Transverse colon (tissue), 4 donors: ENCODE measurements around the gene CDYL. TPM values are rescaled to one million over a fixed set of nuclear protein-coding genes. Genes with fewer than 3 reads are reported as not detected.

ENCODE experiments used
- DNase-seq: peaks from one replicate; pipeline ENCODE4 v3.0.0-alpha.2; 2019
- H3K27ac ChIP-seq, 4 donors: fragments of 200-600 bp; sonication (generic); 2 replicates each; pipeline ENCODE4 v1.5.1; 2016 to 2018; ENCODE audit warnings: inconsistent platforms in 4 of 4
- H3K27me3 ChIP-seq: fragments of 200-600 bp; sonication (generic); 2 replicates; pipeline ENCODE4 v1.5.1; 2017; ENCODE audit warnings: inconsistent platforms
- H3K36me3 ChIP-seq, 4 donors: fragments of 200-600 bp; sonication (generic); 2 replicates each; pipeline ENCODE4 v1.5.1; 2017 to 2019; ENCODE audit warnings: inconsistent platforms in 4 of 4
- H3K4me1 ChIP-seq, 4 donors: fragments of 200-600 bp; sonication (generic); 2 replicates each; pipeline ENCODE4 v1.5.1; 2017 to 2020; ENCODE audit warnings: inconsistent platforms in 4 of 4
- H3K4me3 ChIP-seq, 4 donors: fragments of 200-600 bp; sonication (generic); 1 replicate in 1 of 4; 2 replicates in 3 of 4; pipeline versions ENCODE4 v1.5.1 to v1.6.1; 2017 to 2019; ENCODE audit warnings: inconsistent platforms in 4 of 4
- H3K9me3 ChIP-seq, 2 donors: fragments of 200-600 bp; sonication (generic); 2 replicates each; pipeline ENCODE4 v1.5.1; 2017 to 2019; ENCODE audit warnings: inconsistent platforms in 2 of 2
- CTCF ChIP-seq, 5 experiments: fragments of 200-600 bp in 3 of 5; fragments of 450-650 bp in 2 of 5; sonication (generic) in 3 of 5; IDR thresholded peaks; 1 replicate in 2 of 5; 2 replicates in 3 of 5; pipeline ENCODE4 v1.5.1; 2016 to 2017; ENCODE audit warnings: antibody characterized with exemption in 5 of 5, inconsistent platforms in 3 of 5, mild to moderate bottlenecking in 2 of 5, moderate library complexity in 1 of 5
- EP300 ChIP-seq: sonication (generic); formaldehyde crosslinking; IDR thresholded peaks from one replicate; pipeline ENCODE4 v1.6.1; 2017; ENCODE audit warnings: antibody characterized with exemption, low read depth
- POLR2A ChIP-seq: fragments of 450-650 bp; IDR thresholded peaks from one replicate; pipeline ENCODE4 v1.6.1; 2016; ENCODE audit warnings: antibody characterized with exemption, mild to moderate bottlenecking, moderate library complexity
- POLR2AphosphoS5 ChIP-seq, 3 donors: sonication (generic); formaldehyde crosslinking; IDR thresholded peaks; one replicate each; pipeline ENCODE4 v1.6.1; 2016; ENCODE audit warnings: antibody characterized with exemption in 3 of 3
- WGBS, 2 donors: methylation state at CpG; one replicate each; pipeline ENCODE4 v1.1.5; 2018; ENCODE audit warnings: low coverage in 1 of 2; 5-methylcytosine and 5-hydroxymethylcytosine counted together
- in situ Hi-C, 4 donors: fragments of 200-750 bp; cut with MboI; loops; one replicate each; pipeline versions ENCODE4 v1.15.0 to v1.15.1; 2017; ENCODE audit warnings: low sequenced_read_pairs in 3 of 4, low pct_ligation_motif_present in 1 of 4, low pct_unique_long_range_greater_than_20kb in 1 of 4
- intact Hi-C: fragments of 100-400 bp; cut with DNase I; formaldehyde crosslinking; loops from one replicate; pipeline ENCODE4 v1.15.1; 2023; ENCODE audit warnings: low total_unique reads
- total RNA-seq, 4 donors: library from RNA; depleted of rRNA; stranded (reverse); fragments of >200 nt; gene quantifications; one replicate each; pipeline ENCODE4 v1.1.0, GENCODE V29; 2016

Gene CDYL
- total RNA-seq, 4 donors from 2014 or later: 23.6 to 40.8 (median 30.0) TPM

- Histone ChIP-seq H3K4me1 (peaks cover 0 to 3% (median 0%) of the 10 kb centered on the region in 4 donors), H3K36me3 (no peaks in the 10 kb centered on the region), H3K4me3 (no peak overlapping the region), H3K9me3 (no peaks in the 10 kb centered on the region), H3K27ac (no peak overlapping the region), H3K27me3 (no peaks in the 10 kb centered on the region)
- no peak for DNase-seq
- in situ Hi-C loops (no loop called here), intact Hi-C loops (no loop called here)
- TF ChIP-seq POLR2AphosphoS5 (IDR thresholded peaks at IDR 0.05) (no peak), CTCF (IDR thresholded peaks at IDR 0.05) (no peak), POLR2A (no peak), EP300 (no peak)
- 84% methylated on average over 8 of the region's 8 CpGs; no CpG with 5 or more reads in 1 of the 2 donors for WGBS, 2 donors
Measured at GRCh38 chr6:4969609-4970285, 193.5 kb downstream of the CDYL start.

GRCh38 chr6:4970739-4971395 lies 194.7 kb downstream of the CDYL start:
- Histone ChIP-seq H3K4me3 (no peak overlapping the region), H3K9me3 (no peaks in the 10 kb centered on the region), H3K27ac (peak overlapping the region in 1 of 4 donors; percentile 34), H3K36me3 (no peaks in the 10 kb centered on the region), H3K4me1 (peaks cover 0 to 3% (median 0%) of the 10 kb centered on the region in 4 donors), H3K27me3 (no peaks in the 10 kb centered on the region)
- in situ Hi-C loops (no loop called here), intact Hi-C loops (no loop called here)
- 58 to 61% methylated on average over 6 to 9 of the region's 9 CpGs for WGBS, 2 donors
- no peak for DNase-seq
- TF ChIP-seq CTCF (IDR thresholded peaks at IDR 0.05) (no peak), EP300 (no peak), POLR2A (no peak), POLR2AphosphoS5 (IDR thresholded peaks at IDR 0.05) (no peak)

DNA sequence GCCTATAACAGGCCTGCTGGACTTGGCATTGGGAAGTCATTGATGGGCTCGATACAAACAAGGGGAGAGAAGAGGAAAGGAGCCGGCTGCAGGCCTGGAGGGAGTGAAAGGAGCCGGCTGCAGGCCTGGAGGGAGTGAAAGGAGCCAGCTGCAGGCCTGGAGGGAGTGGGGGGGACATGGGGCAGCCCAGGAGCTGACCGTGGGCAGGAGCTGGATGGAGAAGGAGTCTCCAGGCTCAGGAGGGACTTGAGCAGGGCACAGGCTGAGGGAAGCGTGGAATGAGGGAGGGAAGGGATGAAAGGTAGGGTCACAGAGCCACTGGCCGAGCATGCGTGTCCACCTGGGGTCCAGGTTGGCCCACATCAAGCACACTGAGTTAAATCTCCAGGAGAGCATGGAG lies 195.6 kb downstream of the CDYL start:
- DNase-seq: no peak
- Histone ChIP-seq H3K9me3 (no peaks in the 10 kb centered on the region), H3K27me3 (no peaks in the 10 kb centered on the region), H3K27ac (no peak overlapping the region), H3K4me3 (no peak overlapping the region), H3K36me3 (no peaks in the 10 kb centered on the region), H3K4me1 (peaks cover 0 to 3% (median 0%) of the 10 kb centered on the region in 4 donors)
- WGBS, 2 donors: 74% methylated on average over 7 of the region's 7 CpGs; no CpG with 5 or more reads in 1 of the 2 donors
- in situ Hi-C loops (no loop called here), intact Hi-C loops (no loop called here)
- no peak for TF ChIP-seq POLR2AphosphoS5 (IDR thresholded peaks at IDR 0.05)
- TF ChIP-seq CTCF (IDR thresholded peaks at IDR 0.05): no peak
- no peak for TF ChIP-seq POLR2A
- no peak for TF ChIP-seq EP300

GRCh38 chr6:4972438-4972837 lies 196.2 kb downstream of the CDYL start:
- WGBS, 2 donors: 79 to 81% methylated on average over 10 of the region's 10 CpGs
- in situ Hi-C loops (no loop called here), intact Hi-C loops (no loop called here)
- no peak overlapping the region for H3K4me3 ChIP-seq
- no peaks in the 10 kb centered on the region for H3K9me3 ChIP-seq
- no peaks in the 10 kb centered on the region for H3K36me3 ChIP-seq
- H3K27me3 ChIP-seq: no peaks in the 10 kb centered on the region
- H3K4me1 ChIP-seq: peaks cover 0 to 3% (median 0%) of the 10 kb centered on the region in 4 donors
- TF ChIP-seq POLR2A (no peak), EP300 (no peak), POLR2AphosphoS5 (IDR thresholded peaks at IDR 0.05) (no peak), CTCF (IDR thresholded peaks at IDR 0.05) (no peak)
- no peak for DNase-seq
- H3K27ac ChIP-seq: no peak overlapping the region
